Measurements from ENCODE around the gene MLH3. TPM values are rescaled to one million over a fixed set of nuclear protein-coding genes. Genes with fewer than 3 reads are reported as not detected.
"Not testable (repeated sequence)": the region's sequence is repeated elsewhere in the genome, so short reads cannot be mapped to it uniquely, and the experiment has no call there.

Gene MLH3
- total RNA-seq (2014; rRNA removed; shearing (Covaris generic)), result 13.5 and 19.2 TPM in 2 replicates

GRCh38 chr14:75050852-75051555, at the start of gene MLH3:
Gene MLH3, minus strand, starts transcription at chr14:75051467. Its CDS starts 1,812 bp downstream, at chr14:75049655.
- DNase-seq (ENCODE audit: low read depth), result peak; percentile 76

GRCh38 chr14:75098682-75099081, 47.4 kb upstream of the MLH3 start:
- DNase-seq (ENCODE audit: low read depth), result no peak

GRCh38 chr14:75098212-75098611, 46.9 kb upstream of the MLH3 start:
- DNase-seq (ENCODE audit: low read depth), result no peak

- no peak for DNase-seq (ENCODE audit: low read depth)
Observed at GRCh38 chr14:75096959-75097358, 45.7 kb upstream of the MLH3 start.

- DNase-seq (ENCODE audit: low read depth), result no peak
Observed at GRCh38 chr14:75095690-75096089, 44.4 kb upstream of the MLH3 start.

- no peak for DNase-seq (ENCODE audit: low read depth)
Observed at GRCh38 chr14:75094896-75095295, 43.6 kb upstream of the MLH3 start.

- no peak for DNase-seq (ENCODE audit: low read depth)
Observed at GRCh38 chr14:75092698-75093097, 41.4 kb upstream of the MLH3 start.

- DNase-seq (ENCODE audit: low read depth), result no peak
Observed at GRCh38 chr14:75091251-75091650, 40.0 kb upstream of the MLH3 start.

- no peak for DNase-seq (ENCODE audit: low read depth)
Observed at GRCh38 chr14:75090353-75090752, 39.1 kb upstream of the MLH3 start.

- peak; percentile 49 for DNase-seq (ENCODE audit: low read depth)
Observed at GRCh38 chr14:75088566-75089373, 37.5 kb upstream of the MLH3 start.

GRCh38 chr14:75088153-75088552, 36.9 kb upstream of the MLH3 start:
- no peak for DNase-seq (ENCODE audit: low read depth)

GRCh38 chr14:75084513-75084912, 33.2 kb upstream of the MLH3 start:
- no peak for DNase-seq (ENCODE audit: low read depth)

GRCh38 chr14:75083271-75083670, 32.0 kb upstream of the MLH3 start:
- no peak for DNase-seq (ENCODE audit: low read depth)

- no peak for DNase-seq (ENCODE audit: low read depth)
Observed at GRCh38 chr14:75081660-75082229, 30.5 kb upstream of the MLH3 start.

- no peak for DNase-seq (ENCODE audit: low read depth)
Observed at GRCh38 chr14:75079521-75079920, 28.3 kb upstream of the MLH3 start.

- DNase-seq (ENCODE audit: low read depth), result no peak
Observed at GRCh38 chr14:75077794-75078193, 26.5 kb upstream of the MLH3 start.

GRCh38 chr14:75070383-75070782, 19.1 kb upstream of the MLH3 start:
- DNase-seq (ENCODE audit: low read depth), result no peak

GRCh38 chr14:75069811-75070145, 18.5 kb upstream of the MLH3 start:
- DNase-seq (ENCODE audit: low read depth), result no peak

- DNase-seq (ENCODE audit: low read depth), result peak; percentile 81
Observed at GRCh38 chr14:75069121-75069810, 18.0 kb upstream of the MLH3 start, which contains the start of gene ZC2HC1C. Gene ZC2HC1C, plus strand, starts transcription at chr14:75069641. Its CDS starts 933 bp downstream, at chr14:75070574.

- DNase-seq (ENCODE audit: low read depth), result no peak
Observed at GRCh38 chr14:75068294-75069120, 17.2 kb upstream of the MLH3 start.

GRCh38 chr14:75067765-75068164, 16.5 kb upstream of the MLH3 start:
- not testable (repeated sequence) for DNase-seq (ENCODE audit: low read depth)
